Peyer's patch (tissue), 4 donors: ENCODE data around the gene BST1. TPM values are rescaled to one million over a fixed set of nuclear protein-coding genes. Genes with fewer than 3 reads are reported as not detected.

Experiments
- DNase-seq, 3 donors: peaks; one replicate each; pipeline ENCODE4 v3.0.0-alpha.2; 2017 to 2019
- H3K27ac ChIP-seq, 4 donors: fragments of 200-600 bp; sonication (generic); one replicate each; pipeline ENCODE4 v1.5.1; 2016 to 2019
- H3K27me3 ChIP-seq, 2 donors: fragments of 200-600 bp; sonication (generic); one replicate each; pipeline ENCODE4 v1.5.1; 2019
- H3K36me3 ChIP-seq, 3 donors: fragments of 200-600 bp; sonication (generic); one replicate each; pipeline ENCODE4 v1.5.1; 2016 to 2019
- H3K4me1 ChIP-seq, 4 donors: fragments of 200-600 bp; sonication (generic); one replicate each; pipeline ENCODE4 v1.5.1; 2016 to 2019
- H3K4me3 ChIP-seq, 4 donors: fragments of 200-600 bp; sonication (generic); 1 replicate in 3 of 4; 2 replicates in 1 of 4; pipeline ENCODE4 v1.5.1; 2016 to 2019; ENCODE audit warnings: mild to moderate bottlenecking in 1 of 4
- H3K9me3 ChIP-seq, 4 donors: fragments of 200-600 bp; sonication (generic); one replicate each; pipeline ENCODE4 v1.5.1; 2016 to 2019; ENCODE audit warnings: mild to moderate bottlenecking in 1 of 4
- POLR2A ChIP-seq, 2 donors: fragments of 450-650 bp; IDR thresholded peaks; one replicate each; pipeline ENCODE4 v1.5.1; 2017; ENCODE audit warnings: antibody characterized with exemption in 2 of 2, mild to moderate bottlenecking in 2 of 2, moderate library complexity in 2 of 2
- total RNA-seq, 4 donors: library from RNA; depleted of rRNA; stranded (reverse); fragments of >200 nt; gene quantifications; one replicate each; pipeline ENCODE4 v1.1.0, GENCODE V29; 2016
- TF ChIP-seq, protein P1 (sequence below), 6 experiments: fragments of 450-650 bp in 4 of 6; fragments of 200-600 bp in 2 of 6; sonication (generic) in 1 of 6; IDR thresholded peaks; one replicate each; pipeline ENCODE4 v1.5.1; 2017 to 2019; ENCODE audit warnings: antibody characterized with exemption in 6 of 6, mild to moderate bottlenecking in 3 of 6, moderate library complexity in 1 of 6

Gene BST1
- total RNA-seq, 4 donors from 2014 or later, result 7.4 to 62.5 (median 40.2) TPM

DNA sequence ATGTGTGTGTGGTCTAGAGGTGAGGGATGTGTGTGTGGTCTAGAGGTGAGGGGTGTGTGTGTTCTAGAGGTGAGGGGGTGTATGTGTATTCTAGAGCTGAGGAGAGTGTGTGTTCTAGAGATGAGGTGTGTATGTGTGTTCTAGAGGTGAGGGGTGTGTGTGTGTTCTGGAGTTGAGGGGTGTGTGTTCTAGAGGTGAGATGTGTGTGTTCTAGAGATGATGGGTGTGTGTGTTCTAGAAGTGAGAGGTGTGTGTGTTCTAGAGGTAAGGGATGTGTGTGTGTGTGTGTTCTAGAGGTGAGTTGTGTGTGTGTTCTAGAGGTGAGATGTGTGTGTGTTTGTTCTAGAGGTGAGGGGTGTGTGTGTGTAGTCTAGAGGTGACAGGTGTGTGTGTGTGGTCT is 1.3 kb downstream of the BST1 start:
- TF ChIP-seq, protein P1, sequence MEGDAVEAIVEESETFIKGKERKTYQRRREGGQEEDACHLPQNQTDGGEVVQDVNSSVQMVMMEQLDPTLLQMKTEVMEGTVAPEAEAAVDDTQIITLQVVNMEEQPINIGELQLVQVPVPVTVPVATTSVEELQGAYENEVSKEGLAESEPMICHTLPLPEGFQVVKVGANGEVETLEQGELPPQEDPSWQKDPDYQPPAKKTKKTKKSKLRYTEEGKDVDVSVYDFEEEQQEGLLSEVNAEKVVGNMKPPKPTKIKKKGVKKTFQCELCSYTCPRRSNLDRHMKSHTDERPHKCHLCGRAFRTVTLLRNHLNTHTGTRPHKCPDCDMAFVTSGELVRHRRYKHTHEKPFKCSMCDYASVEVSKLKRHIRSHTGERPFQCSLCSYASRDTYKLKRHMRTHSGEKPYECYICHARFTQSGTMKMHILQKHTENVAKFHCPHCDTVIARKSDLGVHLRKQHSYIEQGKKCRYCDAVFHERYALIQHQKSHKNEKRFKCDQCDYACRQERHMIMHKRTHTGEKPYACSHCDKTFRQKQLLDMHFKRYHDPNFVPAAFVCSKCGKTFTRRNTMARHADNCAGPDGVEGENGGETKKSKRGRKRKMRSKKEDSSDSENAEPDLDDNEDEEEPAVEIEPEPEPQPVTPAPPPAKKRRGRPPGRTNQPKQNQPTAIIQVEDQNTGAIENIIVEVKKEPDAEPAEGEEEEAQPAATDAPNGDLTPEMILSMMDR (IDR thresholded peaks at IDR 0.05), result no peak
- TF ChIP-seq POLR2A (IDR thresholded peaks at IDR 0.05), result no peak
- no peaks in the 10 kb centered on the region for H3K9me3 ChIP-seq
- H3K36me3 ChIP-seq, result no peaks in the 10 kb centered on the region
- no peaks in the 10 kb centered on the region for H3K27me3 ChIP-seq
- peaks cover 0 to 3% (median 0%) of the 10 kb centered on the region in 4 donors for H3K4me1 ChIP-seq
- H3K27ac ChIP-seq, result peak overlapping the region in 1 of 4 donors; percentile 67
- H3K4me3 ChIP-seq, result no peak overlapping the region
- no peak for DNase-seq

DNA sequence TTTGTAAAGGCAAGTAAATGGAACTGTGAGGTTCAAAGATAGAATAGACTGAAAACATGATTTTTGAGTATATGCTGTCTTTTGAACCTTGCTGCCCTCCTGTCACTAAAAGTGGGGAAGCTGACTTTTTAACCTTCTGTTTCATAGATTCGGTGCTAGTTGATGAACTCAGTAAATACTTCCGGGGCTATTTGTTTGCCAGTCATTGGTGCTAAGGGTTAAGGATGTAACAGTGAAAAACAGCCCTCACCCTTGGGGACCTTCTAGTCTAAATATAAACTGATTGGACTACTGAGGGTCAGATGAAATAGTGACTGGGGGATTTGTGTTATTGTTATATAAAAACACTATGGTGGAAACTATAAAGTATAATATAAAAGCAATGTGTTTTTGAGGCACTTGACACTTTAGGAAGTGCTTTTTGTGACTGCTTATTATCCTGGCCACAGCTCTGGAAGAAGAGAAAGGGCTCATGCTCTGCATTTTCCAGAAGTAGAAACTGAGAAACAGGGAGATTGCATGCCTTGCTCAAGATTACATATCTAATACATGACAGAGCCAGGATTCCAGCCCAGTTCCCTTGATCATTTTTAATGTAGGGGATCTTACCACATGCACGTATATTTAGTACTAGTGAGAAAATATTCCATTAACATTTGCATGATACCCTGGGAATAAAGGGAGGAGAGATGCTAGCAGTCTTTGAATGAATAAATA is 3.9 kb downstream of the BST1 start:
- peaks cover 0 to 3% (median 0%) of the 10 kb centered on the region in 4 donors for H3K4me1 ChIP-seq
- H3K36me3 ChIP-seq, result peaks cover 0 to 2% (median 0%) of the 10 kb centered on the region in 3 donors
- no peak for TF ChIP-seq POLR2A (IDR thresholded peaks at IDR 0.05)
- TF ChIP-seq, protein P1 (IDR thresholded peaks at IDR 0.05), result no peak
- DNase-seq, result no peak
- no peak overlapping the region for H3K4me3 ChIP-seq
- no peak overlapping the region for H3K27ac ChIP-seq
- H3K27me3 ChIP-seq, result no peaks in the 10 kb centered on the region
- no peaks in the 10 kb centered on the region for H3K9me3 ChIP-seq

DNA sequence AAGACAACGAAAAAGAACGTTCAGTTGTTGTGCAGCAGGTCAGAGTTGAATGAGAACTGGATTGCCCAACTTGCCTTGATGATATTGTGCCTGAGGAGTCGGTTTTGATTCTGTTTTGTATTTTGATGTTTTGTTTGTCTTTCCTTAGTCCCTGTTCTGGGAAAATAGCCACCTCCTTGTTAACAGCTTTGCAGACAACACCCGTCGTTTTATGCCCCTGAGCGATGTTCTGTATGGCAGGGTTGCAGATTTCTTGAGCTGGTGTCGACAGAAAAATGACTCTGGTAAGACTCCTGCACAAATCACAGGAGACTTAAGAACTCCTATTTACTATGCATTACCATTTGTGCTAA is 4.5 kb downstream of the BST1 start:
- Histone ChIP-seq H3K27me3 (no peaks in the 10 kb centered on the region), H3K4me3 (no peak overlapping the region), H3K36me3 (peaks cover 0 to 8% (median 0%) of the 10 kb centered on the region in 3 donors), H3K4me1 (peaks cover 0 to 3% (median 0%) of the 10 kb centered on the region in 4 donors), H3K9me3 (no peaks in the 10 kb centered on the region), H3K27ac (no peak overlapping the region)
- TF ChIP-seq, protein P1 (IDR thresholded peaks at IDR 0.05), result no peak
- no peak for TF ChIP-seq POLR2A (IDR thresholded peaks at IDR 0.05)
- no peak for DNase-seq

DNA sequence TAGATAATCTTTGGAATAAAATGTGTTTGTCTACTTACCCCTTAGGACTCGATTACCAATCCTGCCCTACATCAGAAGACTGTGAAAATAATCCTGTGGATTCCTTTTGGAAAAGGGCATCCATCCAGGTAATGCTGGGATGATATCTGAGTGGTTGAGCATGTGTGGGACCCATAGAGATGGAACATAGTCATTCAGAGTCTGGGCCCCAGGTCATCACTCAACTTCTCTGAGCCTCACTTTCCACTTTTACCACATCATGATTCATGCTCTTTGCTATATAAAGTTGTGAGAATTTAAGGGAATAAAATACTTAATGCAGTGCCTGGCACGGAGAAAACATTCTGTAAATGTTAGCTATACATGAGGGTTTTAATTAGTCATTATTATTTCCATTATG is 8.9 kb downstream of the BST1 start:
- Histone ChIP-seq H3K4me3 (no peak overlapping the region), H3K27me3 (no peaks in the 10 kb centered on the region), H3K4me1 (no peaks in the 10 kb centered on the region), H3K9me3 (no peaks in the 10 kb centered on the region), H3K27ac (no peak overlapping the region), H3K36me3 (peaks cover 0 to 11% (median 0%) of the 10 kb centered on the region in 3 donors)
- no peak for DNase-seq
- no peak for TF ChIP-seq POLR2A (IDR thresholded peaks at IDR 0.05)

DNA sequence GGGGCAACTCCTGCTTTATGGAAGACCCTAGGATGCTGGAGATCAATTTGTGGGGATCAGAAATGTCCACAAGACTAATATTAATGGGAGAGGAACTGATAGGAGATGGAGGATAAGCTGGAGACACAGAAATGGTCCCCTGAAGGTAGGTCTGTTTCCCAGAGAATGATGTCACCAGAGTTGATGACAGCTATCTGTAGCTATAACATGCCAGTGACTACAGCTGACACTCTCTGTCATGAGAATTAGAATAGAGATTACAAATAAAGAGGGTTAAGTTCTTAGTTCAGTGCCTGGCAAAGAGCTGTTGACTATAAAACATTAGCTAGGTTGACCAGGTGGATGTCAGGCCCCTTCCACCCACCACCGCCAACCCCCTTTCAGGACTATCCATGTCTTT is 9.3 kb downstream of the BST1 start:
- H3K27me3 ChIP-seq, result no peaks in the 10 kb centered on the region
- DNase-seq, result no peak
- H3K9me3 ChIP-seq, result no peaks in the 10 kb centered on the region
- peaks cover 0 to 11% (median 0%) of the 10 kb centered on the region in 3 donors for H3K36me3 ChIP-seq
- no peak overlapping the region for H3K27ac ChIP-seq
- H3K4me1 ChIP-seq, result no peaks in the 10 kb centered on the region
- TF ChIP-seq, protein P1 (IDR thresholded peaks at IDR 0.05), result no peak
- no peak for TF ChIP-seq POLR2A (IDR thresholded peaks at IDR 0.05)
- no peak overlapping the region for H3K4me3 ChIP-seq

DNA sequence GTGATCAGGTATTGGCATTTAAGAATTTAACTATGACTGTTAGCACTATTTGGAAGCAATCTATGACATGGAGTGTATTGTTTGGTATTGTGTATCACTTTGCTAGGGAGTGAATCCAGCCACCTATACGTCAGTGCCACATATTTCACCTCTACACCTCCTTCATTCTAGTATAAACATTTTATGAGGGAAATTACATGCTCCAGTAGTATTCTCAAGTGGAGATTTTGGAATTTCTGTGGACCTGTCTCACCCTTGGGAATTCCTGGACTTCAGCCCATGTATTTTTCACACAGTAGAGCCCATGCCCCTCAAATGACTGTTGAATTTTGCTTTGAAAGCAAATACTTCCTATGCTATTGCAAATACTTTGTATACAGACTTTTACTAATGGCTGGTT is 11.3 kb downstream of the BST1 start:
- TF ChIP-seq POLR2A (IDR thresholded peaks at IDR 0.05), result no peak
- TF ChIP-seq, protein P1 (IDR thresholded peaks at IDR 0.05), result no peak
- no peaks in the 10 kb centered on the region for H3K27me3 ChIP-seq
- H3K4me3 ChIP-seq, result no peak overlapping the region

More for the DNA sequence above, 11.3 kb downstream of the BST1 start:
- no peak for DNase-seq
- H3K9me3 ChIP-seq, result no peaks in the 10 kb centered on the region
- peaks cover 0 to 9% (median 0%) of the 10 kb centered on the region in 4 donors for H3K4me1 ChIP-seq
- H3K36me3 ChIP-seq, result peaks cover 0 to 11% (median 0%) of the 10 kb centered on the region in 3 donors
- H3K27ac ChIP-seq, result no peak overlapping the region
